Measurements from ENCODE around the gene TMEM119.

TMEM119 gene

GRCh38 chr12:108642899-108643654 lies 45.2 kb upstream of the TMEM119 start:
- TF ChIP-seq CTCF (conservative IDR thresholded peaks at IDR 0.05; ENCODE audit: control insufficient read depth, insufficient read depth, low read depth, low read length) = no peak
- DNase-seq (ENCODE audit: low read depth) = no peak
- H3K4me3 ChIP-seq (ENCODE audit: control insufficient read depth, low read depth, low read length) = no peak overlapping the region

- no peak overlapping the region for H3K4me3 ChIP-seq (ENCODE audit: control insufficient read depth, low read depth, low read length)
- DNase-seq (ENCODE audit: low read depth) = no peak
- TF ChIP-seq CTCF (conservative IDR thresholded peaks at IDR 0.05; ENCODE audit: control insufficient read depth, insufficient read depth, low read depth, low read length) = no peak
Measured at GRCh38 chr12:108642269-108642870, 44.5 kb upstream of the TMEM119 start.

- H3K4me3 ChIP-seq (ENCODE audit: control insufficient read depth, low read depth, low read length) = no peak overlapping the region
- no peak for DNase-seq (ENCODE audit: low read depth)
- TF ChIP-seq CTCF (conservative IDR thresholded peaks at IDR 0.05; ENCODE audit: control insufficient read depth, insufficient read depth, low read depth, low read length) = no peak
Measured at GRCh38 chr12:108641446-108642268, 43.8 kb upstream of the TMEM119 start.

GRCh38 chr12:108640802-108641445 lies 43.0 kb upstream of the TMEM119 start:
- TF ChIP-seq CTCF (conservative IDR thresholded peaks at IDR 0.05; ENCODE audit: control insufficient read depth, insufficient read depth, low read depth, low read length) = no peak
- H3K4me3 ChIP-seq (ENCODE audit: control insufficient read depth, low read depth, low read length) = no peak overlapping the region
- DNase-seq (ENCODE audit: low read depth) = peak; percentile 47

GRCh38 chr12:108638997-108639822 lies 41.3 kb upstream of the TMEM119 start:
- no peak for DNase-seq (ENCODE audit: low read depth)
- no peak for TF ChIP-seq CTCF (conservative IDR thresholded peaks at IDR 0.05; ENCODE audit: control insufficient read depth, insufficient read depth, low read depth, low read length)
- H3K4me3 ChIP-seq (ENCODE audit: control insufficient read depth, low read depth, low read length) = no peak overlapping the region

All from fibroblast of mammary gland (primary cell).